Stimulated activated CD4-positive, alpha-beta T cell treated with anti-CD3 and anti-CD28 coated beads, Interleukin-12 subunit alpha, Interleukin-12 subunit beta, amount 100 ng/mL, for 4 hours (primary cell): ENCODE data around the gene GUCY2F.

Experiments
- DNase-seq: peaks from one replicate; pipeline ENCODE4 v3.0.0-alpha.2; 2020

GUCY2F gene

DNA sequence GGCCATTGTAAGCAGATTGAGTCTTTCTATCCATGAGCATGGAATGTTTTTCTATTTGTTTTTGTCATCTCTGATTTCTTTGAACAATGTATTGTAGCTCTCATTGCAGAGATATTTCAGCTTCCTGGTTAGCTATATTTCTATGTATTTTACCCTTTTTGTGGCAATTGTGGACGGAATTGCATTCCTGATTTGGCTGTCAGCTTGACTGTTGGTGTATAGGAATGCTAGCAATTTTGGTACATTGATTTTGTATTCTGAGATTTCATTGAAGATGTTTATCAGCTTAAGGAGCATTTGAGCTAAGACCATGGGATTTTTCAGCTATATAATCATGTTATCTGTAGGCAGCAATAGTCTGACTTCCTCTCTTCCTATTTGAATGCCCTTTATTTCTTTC, 154.6 kb downstream of the GUCY2F start:
- DNase-seq: no peak
